HG02571 (cell line): ENCODE data around the gene CPNE8.

ENCODE experiments used
- ATAC-seq: cut with Tn5 transposase; IDR thresholded peaks from one replicate; pipeline ENCODE4 v1.9.1; 2021; ENCODE audit warnings: mild to moderate bottlenecking, moderate library complexity; ENCODE audit not compliant: unreplicated experiment

CPNE8 gene

DNA sequence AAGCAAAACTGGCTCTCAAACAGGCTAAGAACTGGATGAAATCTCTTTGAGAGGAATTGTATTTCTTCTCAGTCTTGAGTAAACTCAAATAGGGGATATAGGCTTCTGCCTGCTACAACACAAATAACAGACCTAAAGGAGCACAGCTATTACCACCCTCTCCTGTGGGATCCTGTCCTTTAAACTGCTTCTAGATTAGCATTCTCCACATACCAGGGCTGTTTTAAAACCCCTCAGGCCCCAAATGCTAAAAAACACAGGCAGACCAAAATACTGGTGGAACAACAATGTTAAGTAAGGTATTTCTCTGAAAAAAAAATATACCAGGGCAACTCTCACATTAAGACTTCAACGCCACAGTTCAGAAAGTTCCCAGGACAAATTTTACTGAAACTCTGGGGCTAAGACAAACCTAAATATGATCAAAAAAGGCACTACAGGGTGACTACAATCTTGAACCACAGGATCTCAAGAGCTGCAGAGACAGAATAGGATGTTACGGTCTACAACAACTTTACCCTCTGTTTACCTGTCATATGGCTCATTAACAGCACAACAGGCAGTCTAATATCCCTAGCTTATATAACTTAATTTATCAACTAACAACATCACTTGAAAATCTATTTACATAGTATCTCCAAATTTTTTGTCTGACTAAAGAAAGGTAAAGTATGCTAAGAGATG, 7.2 kb downstream of the CPNE8 start:
- ATAC-seq, result no peak

- no peak for ATAC-seq
These were observed 9.9 kb downstream of the CPNE8 start for GRCh38 chr12:38895446-38895845.

GRCh38 chr12:38892976-38893375, 12.4 kb downstream of the CPNE8 start:
- ATAC-seq, result no peak

GRCh38 chr12:38892087-38892786, 13.2 kb downstream of the CPNE8 start:
- ATAC-seq, result no peak

- ATAC-seq, result no peak
These were observed 15.1 kb downstream of the CPNE8 start for GRCh38 chr12:38890102-38890855.

- ATAC-seq, result no peak
These were observed 16.0 kb downstream of the CPNE8 start for GRCh38 chr12:38889297-38889815.

GRCh38 chr12:38887770-38888169, 17.6 kb downstream of the CPNE8 start:
- ATAC-seq, result no peak

DNA sequence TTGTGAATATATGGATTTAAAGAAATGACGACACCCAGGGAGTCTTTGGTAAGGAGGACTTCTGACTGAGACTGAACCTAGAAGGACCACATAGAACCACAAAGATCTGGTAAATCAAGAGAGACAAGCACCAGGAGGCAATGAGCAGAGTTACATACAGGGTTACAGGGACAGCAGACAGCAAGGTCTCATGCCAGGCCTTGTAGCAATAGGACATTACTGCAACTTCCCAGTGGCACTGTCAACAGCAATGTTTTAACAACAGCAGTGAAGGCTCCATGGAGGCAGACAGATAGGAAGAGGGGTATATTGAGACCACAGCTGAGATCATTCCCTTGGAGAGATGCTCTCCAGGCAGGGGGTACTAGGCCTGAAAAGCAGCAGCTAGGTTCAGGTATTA, 18.5 kb downstream of the CPNE8 start:
- no peak for ATAC-seq

GRCh38 chr12:38886064-38886463, 19.3 kb downstream of the CPNE8 start:
- ATAC-seq, result no peak

DNA sequence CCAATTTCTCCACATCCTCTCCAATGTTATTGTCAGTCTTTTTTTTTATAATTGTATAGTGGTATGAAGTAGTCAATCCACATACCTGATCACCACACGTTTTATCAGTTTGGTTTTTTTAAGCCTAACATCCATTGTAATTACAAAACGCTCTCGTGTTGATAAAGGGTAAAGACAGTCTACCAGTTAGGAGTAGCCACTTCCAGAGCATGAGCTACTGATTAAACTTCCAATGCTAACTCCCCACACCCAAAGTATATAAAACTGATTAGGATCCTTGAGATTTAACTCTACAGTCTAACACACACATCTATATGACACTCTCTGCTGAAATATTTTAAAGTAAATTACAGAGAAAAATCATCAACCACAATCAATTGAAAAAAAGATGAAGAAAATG, 20.7 kb downstream of the CPNE8 start:
- no peak for ATAC-seq

GRCh38 chr12:38883629-38884134, 21.7 kb downstream of the CPNE8 start:
- ATAC-seq, result no peak

DNA sequence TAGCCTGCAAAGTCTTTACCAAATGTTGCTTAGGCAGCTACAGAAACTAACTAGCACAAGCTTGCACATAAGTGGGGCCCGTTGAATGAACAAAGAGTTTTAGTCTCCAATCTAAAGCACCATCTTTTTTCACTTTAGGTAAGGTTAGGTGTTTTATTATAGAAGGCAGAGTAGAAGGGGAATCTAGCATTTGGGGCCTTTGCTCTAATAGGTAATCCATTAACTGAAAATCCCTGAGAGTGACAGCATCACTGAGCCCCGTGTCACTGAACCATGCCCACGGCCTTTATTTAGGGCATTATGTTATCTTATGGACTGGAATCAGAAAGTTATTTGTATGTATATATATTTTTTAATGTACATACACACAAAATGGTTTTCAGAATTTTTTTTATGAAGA, 25.1 kb downstream of the CPNE8 start:
- ATAC-seq, result no peak

DNA sequence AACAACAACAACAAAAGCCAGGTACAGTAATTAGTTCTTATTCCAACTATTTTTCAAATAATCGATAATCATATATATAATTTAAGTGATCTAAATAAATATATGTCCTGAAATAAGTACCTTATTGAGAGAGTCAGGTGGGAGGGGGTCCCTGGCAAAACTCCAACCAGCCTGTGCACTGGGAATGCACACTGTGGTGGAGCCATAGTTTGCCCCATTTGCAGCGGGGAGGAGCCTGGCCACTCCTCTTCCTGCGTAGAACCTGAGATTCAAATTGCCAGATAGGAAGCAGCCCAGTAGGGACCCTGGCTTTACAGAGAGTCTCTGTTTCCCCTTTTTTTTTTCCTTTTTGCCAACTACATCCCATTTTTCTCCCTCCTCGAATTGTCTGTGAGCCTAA, 26.4 kb downstream of the CPNE8 start:
- no peak for ATAC-seq

GRCh38 chr12:38878333-38878705, 27.1 kb downstream of the CPNE8 start:
- ATAC-seq, result no peak

DNA sequence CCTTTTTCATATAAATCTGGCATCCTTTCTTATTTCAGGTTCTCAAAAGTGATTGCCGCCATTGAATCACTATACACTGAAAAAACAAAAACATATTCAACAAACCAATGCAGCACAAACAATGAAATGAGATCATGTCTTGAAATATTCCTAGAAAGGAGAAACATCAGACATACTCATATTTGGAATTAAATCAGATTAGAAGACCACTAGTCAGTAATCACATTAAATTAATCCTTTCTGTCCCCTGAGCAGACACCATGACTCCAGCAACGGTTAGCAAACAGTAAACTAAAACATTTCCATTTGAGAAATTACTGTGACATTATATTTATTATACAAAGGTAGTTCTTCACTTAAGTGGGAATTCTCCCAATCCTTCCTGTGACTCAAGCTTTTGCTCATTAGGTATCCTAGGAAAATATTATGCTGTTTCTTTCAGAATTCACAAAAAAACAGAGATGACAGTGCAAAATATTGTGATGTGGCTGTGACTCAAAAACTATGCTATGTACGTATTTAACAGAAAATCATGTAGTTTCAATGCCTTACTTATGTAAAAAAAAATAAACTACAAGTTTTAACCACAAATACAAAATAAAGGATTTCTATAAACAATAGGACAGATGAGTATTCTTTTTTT, 29.7 kb downstream of the CPNE8 start:
- ATAC-seq, result no peak

DNA sequence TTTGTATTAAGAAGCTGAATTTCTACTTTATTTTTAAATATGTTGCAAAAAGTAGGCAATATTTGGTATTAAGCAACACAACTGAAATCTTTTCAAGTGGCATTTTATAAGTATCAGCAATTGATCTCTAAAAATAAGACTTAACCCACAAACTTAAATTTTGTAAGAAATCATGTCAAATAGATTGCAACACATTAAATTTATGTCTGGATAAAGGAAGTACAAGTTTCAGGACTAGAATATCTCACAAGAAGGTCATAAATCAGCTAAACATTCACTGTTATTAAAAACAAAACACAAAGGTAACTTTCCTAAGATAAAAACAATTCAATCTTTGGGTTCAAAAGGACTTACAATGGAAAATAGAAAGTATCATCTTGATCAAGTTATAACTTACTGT, 32.8 kb downstream of the CPNE8 start:
- no peak for ATAC-seq

DNA sequence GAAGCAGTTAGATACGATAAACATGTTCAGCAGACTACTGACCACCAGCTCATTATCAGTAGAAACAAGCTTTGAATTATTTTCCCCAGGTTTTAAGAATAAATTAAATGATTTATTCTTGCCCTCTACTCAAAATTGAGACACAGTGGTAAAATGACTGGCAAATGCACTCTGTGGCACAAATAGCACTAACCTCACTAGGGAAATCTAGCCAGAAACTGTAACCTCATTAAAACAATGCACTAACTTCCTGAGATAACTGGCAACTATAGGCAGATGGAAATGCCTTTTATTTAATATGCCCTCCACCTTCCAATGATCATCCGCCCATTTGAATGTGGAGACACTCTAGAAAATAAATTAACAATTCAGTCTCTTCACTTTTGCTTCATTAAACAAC, 33.2 kb downstream of the CPNE8 start:
- ATAC-seq, result no peak

GRCh38 chr12:38869036-38869435, 36.4 kb downstream of the CPNE8 start:
- no peak for ATAC-seq

- no peak for ATAC-seq
These were observed 54.9 kb downstream of the CPNE8 start for GRCh38 chr12:38850461-38850860.

DNA sequence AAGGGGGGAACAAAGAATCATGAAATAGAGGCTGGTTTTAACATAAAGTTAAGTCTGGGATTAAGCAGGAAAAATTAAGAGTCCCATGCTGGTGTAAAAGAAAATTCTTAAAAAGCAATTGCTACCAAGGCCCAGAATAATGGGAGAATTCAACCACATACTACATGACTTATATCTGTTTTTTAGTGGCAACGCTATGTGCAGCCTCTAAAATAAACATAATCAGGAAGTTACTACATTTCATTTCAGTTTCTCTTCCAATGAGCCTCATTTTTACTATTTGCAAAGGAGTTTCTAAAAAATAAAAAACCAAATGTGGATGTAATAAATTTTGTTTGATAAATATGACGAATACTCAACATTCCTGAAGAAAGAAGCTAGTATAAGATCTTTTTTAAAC, 58.1 kb downstream of the CPNE8 start:
- no peak for ATAC-seq

DNA sequence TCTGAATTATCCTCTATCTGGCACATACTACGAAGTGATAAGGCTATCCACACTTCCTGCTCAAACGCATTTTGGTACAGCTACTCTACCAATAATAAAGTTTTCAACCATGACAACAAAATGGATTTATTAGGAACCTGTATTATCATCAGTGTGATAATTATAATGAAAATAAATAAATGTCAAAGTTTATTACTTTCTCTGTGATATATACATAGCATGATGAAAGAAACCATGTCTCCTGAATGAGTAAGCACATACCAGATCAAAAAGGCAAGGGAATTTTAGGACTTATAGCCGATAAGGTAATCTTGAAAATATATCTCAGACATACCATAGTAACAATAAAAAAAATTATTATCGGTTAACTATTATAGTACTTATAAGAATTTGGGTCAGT, 61.1 kb downstream of the CPNE8 start:
- ATAC-seq, result no peak
